ENCODE measurements around the gene ESRRB. TPM values are rescaled to one million over a fixed set of nuclear protein-coding genes. Genes with fewer than 3 reads are reported as not detected.
A peak's percentile ranks its signal among the peaks of the same experiment; 100 is the strongest.

The ESRRB gene
- total and polyA plus RNA-seq, 11 donors: 4.1 to 16.9 (median 7.9) TPM

DNA sequence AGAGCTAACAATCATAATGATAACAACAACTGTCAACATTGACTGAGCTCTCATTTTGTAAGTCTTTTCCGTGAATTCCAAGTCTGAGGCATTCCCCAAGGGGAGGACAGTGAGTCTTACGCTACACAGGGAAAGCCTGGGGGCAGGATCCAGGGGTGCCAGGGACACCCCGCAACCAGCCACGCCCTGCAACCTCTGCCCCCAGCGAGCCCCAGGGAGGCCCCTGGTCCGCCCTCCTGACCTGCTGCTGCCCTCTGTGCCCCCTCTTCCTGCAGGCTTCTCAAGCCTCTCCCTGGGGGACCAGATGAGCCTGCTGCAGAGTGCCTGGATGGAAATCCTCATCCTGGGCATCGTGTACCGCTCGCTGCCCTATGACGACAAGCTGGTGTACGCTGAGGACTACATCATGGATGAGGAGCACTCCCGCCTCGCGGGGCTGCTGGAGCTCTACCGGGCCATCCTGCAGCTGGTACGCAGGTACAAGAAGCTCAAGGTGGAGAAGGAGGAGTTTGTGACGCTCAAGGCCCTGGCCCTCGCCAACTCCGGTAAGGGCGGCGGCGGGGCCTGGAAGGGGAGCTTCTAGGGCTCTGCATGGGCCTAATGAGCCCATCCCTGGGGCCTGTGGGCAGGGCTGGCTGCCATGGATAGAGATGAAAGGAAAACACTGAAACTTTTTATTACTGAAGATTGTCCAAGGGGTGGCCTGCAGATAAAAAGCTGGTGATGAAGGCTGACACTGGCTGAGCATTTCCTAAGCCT lies 115.4 kb downstream of the ESRRB start:
- WGBS, 4 donors: 89 to 95% (median 92%) methylated on average over 19 to 22 of the region's 22 CpGs
- TF ChIP-seq POLR2A (IDR thresholded peaks at IDR 0.05): no peak
- TF ChIP-seq, protein P1, sequence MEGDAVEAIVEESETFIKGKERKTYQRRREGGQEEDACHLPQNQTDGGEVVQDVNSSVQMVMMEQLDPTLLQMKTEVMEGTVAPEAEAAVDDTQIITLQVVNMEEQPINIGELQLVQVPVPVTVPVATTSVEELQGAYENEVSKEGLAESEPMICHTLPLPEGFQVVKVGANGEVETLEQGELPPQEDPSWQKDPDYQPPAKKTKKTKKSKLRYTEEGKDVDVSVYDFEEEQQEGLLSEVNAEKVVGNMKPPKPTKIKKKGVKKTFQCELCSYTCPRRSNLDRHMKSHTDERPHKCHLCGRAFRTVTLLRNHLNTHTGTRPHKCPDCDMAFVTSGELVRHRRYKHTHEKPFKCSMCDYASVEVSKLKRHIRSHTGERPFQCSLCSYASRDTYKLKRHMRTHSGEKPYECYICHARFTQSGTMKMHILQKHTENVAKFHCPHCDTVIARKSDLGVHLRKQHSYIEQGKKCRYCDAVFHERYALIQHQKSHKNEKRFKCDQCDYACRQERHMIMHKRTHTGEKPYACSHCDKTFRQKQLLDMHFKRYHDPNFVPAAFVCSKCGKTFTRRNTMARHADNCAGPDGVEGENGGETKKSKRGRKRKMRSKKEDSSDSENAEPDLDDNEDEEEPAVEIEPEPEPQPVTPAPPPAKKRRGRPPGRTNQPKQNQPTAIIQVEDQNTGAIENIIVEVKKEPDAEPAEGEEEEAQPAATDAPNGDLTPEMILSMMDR (IDR thresholded peaks at IDR 0.05): no peak
- Histone ChIP-seq H3K4me3 (no peak overlapping the region), H3K9me3 (no peaks in the 10 kb centered on the region), H3K36me3 (no peaks in the 10 kb centered on the region), H3K4me1 (no peaks in the 10 kb centered on the region), H3K27ac (no peak overlapping the region), H3K27me3 (no peaks in the 10 kb centered on the region)
- DNase-seq (peak in 1 of 5 donors; percentile 45), ATAC-seq (peak in 1 of 4 donors; percentile 9)
- intact Hi-C loops (cut with DNase I): no loop called here

DNA sequence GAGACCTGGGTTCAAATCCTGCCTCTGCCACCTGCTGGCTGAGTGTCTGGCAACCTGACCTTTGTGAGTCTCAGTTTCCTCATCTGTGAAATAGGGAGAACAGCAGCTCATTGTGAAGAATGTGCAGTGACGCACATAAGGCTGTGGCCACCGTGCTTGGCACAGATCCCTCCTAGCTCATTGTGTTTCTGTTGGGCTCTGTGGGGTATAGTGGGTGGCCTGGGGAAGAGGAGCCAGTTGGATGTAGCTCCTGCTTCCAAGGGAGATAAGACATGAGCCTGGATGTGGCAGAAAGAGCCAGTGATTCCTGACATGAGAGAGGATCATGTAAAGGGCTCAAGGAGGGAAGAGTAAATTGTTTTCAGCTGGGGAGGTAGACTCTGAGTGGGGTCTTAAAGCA lies 120.0 kb downstream of the ESRRB start:
- no peaks in the 10 kb centered on the region for H3K36me3 ChIP-seq
- H3K4me3 ChIP-seq: no peak overlapping the region
- H3K9me3 ChIP-seq: no peaks in the 10 kb centered on the region
- DNase-seq (no peak), ATAC-seq (no peak)
- WGBS, 4 donors: 90 to 100% (median 92%) methylated on average over 2 of the region's 2 CpGs
- H3K4me1 ChIP-seq: peaks cover 0 to 13% (median 4%) of the 10 kb centered on the region in 12 donors
- H3K27me3 ChIP-seq: no peaks in the 10 kb centered on the region
- TF ChIP-seq, protein P1 (IDR thresholded peaks at IDR 0.05): no peak
- TF ChIP-seq POLR2A (IDR thresholded peaks at IDR 0.05): no peak
- no peak overlapping the region for H3K27ac ChIP-seq
- intact Hi-C loops (cut with DNase I): no loop called here

DNA sequence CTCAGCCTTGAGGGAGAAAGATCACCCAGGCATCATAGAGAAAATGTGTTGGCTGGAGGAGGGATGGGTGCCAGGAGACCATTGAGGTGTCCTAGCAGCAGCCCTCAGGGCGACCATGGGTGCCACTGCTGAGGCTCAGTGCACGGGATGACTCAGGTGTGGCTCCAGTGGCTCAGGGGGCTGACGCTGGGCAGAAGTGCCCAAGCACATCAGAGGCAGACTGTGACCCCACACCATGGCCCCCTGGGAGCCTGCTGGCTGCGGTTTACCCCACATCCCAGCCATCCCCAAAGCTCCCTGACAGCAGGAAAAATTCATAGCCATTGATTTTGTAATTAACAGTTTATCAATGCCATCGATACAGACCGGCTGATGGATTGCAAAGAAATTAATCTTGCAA lies 120.7 kb downstream of the ESRRB start:
- Histone ChIP-seq H3K9me3 (no peaks in the 10 kb centered on the region), H3K27ac (no peak overlapping the region), H3K27me3 (no peaks in the 10 kb centered on the region), H3K4me3 (no peak overlapping the region), H3K36me3 (no peaks in the 10 kb centered on the region), H3K4me1 (peaks cover 0 to 13% (median 4%) of the 10 kb centered on the region in 12 donors)
- DNase-seq: no peak
- TF ChIP-seq, protein P1 (IDR thresholded peaks at IDR 0.05): no peak
- no peak for TF ChIP-seq POLR2A (IDR thresholded peaks at IDR 0.05)
- ATAC-seq: no peak
- intact Hi-C loops (cut with DNase I): no loop called here
- WGBS, 4 donors: 73 to 93% (median 79%) methylated on average over 5 to 6 of the region's 6 CpGs

DNA sequence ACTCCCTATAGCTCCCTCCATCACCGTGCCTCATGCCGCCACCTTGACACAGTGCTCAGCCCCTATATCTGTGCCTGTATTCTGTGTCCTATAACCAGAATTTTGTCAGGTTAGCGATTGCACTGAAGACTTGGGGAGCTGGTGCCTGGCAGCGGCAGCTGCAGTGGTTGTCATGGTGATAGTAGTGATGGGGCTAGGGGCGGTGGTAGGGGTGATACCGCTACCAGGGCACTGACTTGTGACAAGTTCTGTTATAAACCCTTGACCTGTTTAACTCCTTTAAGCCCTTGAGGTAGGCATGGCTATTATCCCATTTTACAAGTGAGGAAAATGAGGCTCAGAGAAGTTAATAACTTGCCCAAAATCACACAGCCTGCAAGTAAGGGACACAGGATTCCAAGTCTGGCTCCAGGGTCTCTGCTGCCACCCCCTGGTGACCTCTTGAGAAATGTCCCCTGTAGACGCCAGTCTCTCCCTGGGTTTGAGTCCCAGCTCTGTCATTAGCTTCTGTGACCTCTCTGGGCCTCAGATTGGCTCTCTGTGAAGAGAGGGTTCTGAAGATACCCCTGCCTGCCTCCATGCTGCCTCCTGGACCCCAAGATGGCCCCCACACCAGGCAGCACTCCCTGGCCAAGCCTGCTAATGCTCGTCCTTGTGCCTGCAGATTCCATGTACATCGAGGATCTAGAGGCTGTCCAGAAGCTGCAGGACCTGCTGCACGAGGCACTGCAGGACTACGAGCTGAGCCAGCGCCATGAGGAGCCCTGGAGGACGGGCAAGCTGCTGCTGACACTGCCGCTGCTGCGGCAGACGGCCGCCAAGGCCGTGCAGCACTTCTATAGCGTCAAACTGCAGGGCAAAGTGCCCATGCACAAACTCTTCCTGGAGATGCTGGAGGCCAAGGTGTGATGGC lies 121.9 kb downstream of the ESRRB start:
- H3K9me3 ChIP-seq: no peaks in the 10 kb centered on the region
- ATAC-seq (no peak), DNase-seq (peak in 1 of 5 donors; percentile 1)
- intact Hi-C loops (cut with DNase I): no loop called here
- H3K36me3 ChIP-seq: no peaks in the 10 kb centered on the region
- H3K4me3 ChIP-seq: no peak overlapping the region
- peaks cover 0 to 13% (median 4%) of the 10 kb centered on the region in 12 donors for H3K4me1 ChIP-seq
- TF ChIP-seq, protein P1 (IDR thresholded peaks at IDR 0.05): peak in 1 of 12 donors; percentile 20
- TF ChIP-seq POLR2A (IDR thresholded peaks at IDR 0.05): no peak
- WGBS, 4 donors: 88 to 93% (median 92%) methylated on average over 16 to 19 of the region's 19 CpGs
- no peak overlapping the region for H3K27ac ChIP-seq
- no peaks in the 10 kb centered on the region for H3K27me3 ChIP-seq

Measured in heart left ventricle (tissue), 16 donors.